Astrocyte of the hippocampus (primary cell): ENCODE measurements around the gene SLC4A11.
"Not testable (repeated sequence)": the region's sequence is repeated elsewhere in the genome, so short reads cannot be mapped to it uniquely, and the experiment has no call there.

ENCODE experiments used
- DNase-seq: peaks from one replicate; pipeline ENCODE4 v3.0.0; 2011; ENCODE audit warnings: low read depth, low spot score

SLC4A11 gene

GRCh38 chr20:3203315-3204123, 35.5 kb downstream of the SLC4A11 start:
- DNase-seq = peak; percentile 41

GRCh38 chr20:3202965-3203314, 36.0 kb downstream of the SLC4A11 start:
- no peak for DNase-seq

- DNase-seq = no peak
Measured at GRCh38 chr20:3199976-3200755, 38.8 kb downstream of the SLC4A11 start.

DNA sequence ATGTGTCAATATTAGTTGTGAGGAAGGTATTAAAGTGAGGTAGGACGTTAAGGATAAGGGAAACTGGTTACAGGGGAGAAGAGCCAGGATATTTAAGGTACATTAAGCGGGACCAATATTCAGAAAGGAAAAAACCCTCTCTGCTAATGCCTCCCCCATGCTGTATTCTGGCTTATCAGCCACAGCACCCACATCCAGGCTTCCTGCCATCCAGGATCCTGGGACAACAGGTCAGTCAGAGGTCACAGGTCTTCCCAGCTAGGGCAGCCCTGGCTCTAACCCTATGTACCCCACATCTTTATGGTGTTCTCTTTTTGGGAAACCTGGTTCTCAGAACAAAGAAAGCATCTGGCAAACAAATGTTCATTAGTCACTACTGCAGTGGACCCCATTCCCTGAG, 39.8 kb downstream of the SLC4A11 start:
- DNase-seq = no peak

GRCh38 chr20:3195590-3196237, 43.3 kb downstream of the SLC4A11 start:
- DNase-seq = no peak

DNA sequence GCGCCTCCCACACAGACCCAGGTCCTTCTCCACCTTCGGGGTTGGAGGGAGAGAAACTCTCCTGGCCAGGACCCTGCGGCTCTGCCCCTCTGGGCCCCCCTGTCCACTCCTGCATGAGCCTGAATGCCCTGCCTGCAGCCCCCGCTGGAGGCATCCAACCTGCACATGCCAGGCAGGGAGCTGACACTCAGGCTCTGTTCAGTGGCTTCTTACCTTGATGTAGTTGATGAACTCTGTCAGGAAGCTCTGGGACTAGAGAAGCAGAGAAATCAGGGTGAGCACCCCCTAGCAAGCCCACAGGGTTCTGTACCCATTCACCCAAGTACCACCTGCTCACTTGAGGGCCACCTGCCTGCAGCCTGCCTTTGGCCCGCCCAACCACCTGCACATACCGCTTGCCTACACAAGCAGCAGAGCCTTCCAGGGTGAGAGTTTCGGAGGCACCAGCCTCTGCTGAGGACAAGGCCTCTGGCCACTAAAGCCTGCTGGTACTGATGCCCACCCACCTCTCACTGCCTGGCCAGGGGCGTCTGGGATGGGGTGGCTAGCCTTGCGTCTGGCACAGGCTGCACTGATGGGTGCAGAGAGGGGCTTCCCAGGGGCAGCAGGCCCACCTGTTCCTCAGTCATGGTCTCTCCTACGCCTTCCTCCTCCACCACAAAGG, 44.2 kb downstream of the SLC4A11 start:
- no peak for DNase-seq

DNA sequence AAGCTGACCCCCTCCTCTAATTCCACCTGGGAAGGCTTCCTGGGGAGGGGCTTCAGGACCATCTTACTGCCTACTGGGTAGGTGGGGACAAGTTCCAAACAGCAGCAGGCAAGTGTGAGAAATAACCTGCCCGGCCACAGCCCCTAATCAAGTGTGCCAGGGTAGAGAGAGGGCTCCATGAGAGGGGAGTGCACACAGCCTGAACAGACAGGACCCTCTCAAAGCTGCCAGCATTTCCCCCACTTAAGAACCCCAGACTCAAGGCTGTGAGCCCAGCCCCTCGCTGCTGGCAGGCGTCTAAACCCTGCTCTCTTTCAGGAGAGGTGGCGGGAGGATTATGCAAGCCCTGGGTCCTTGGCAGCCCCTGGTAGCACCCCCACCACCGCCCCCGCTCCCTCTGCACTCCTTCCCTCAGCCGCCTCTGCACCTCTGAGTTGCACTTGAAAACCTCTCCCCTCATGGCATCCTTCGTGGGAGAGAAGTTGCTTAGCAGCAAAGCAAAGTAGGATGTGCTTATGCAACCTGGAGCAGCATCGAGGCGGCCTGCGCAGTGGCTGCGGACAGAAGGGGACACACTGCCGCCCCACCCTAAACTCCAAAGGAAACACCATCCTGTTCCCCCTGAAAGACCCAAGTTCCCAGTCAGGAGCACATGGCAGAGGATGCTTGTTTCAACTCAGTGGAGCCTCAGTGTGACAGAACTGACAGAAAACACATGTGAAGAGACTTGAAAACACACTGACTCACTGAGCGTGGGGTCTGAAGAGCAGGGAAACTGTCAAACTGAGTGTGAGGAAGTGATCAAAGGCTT, 45.0 kb downstream of the SLC4A11 start:
- DNase-seq = no peak

DNA sequence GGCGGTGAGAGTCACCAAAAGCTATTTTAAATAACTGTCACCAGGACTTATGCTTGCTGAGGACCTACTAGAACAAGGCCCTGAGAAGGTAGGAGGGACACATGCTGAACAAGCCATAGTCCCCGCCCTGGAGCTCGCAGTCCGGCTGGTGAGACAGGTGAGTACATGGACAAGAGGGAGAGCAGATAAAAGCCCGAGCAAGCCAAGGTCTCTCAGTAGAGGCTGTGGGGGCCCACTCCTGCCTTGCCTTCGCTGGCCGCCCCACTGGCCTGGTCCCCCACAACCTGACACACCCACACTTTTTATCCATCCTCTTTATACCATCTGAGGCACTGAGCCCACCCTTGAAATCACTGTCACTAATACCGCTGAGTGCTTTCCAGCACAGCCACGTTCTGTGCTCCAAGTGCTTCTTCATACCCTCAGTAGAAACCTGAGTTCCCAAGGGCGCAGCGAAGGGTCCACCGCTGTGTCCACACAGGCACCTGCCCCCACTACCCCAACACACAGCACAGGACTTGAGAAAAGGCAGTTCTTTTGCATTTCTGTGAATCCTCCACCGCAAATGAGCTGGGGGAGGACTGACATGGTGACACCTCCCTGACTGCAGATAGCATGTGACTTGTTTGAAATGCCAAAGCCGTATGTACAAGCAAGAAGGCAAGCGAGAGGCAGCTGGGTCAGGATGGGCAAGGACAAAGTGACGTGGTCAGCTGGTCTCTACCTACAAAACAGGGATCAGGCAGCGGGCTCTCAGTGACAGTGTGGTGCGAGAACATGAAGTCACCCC, 46.6 kb downstream of the SLC4A11 start:
- DNase-seq = no peak

DNA sequence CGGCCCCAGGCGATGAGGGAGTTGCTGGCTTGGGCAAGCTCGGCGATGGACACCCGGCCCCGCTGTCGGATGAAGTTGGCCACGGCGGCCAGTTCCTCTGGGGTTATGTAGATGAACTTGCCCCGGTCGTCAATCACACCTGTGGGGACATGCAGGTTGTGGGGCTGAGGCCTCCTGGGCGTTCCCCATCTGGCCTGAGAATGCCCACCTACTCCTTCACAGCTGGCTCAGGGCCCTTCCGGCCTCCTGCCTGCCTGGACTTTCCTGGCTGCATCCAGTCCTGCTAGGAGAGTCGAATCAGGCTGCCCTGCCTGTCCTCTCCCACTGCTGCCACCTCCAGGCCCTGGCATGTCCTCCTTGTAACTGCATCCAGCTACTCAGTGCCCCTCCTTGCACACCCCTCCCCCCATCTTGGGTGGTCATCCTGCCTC, 48.3 kb downstream of the SLC4A11 start:
- DNase-seq = no peak

DNA sequence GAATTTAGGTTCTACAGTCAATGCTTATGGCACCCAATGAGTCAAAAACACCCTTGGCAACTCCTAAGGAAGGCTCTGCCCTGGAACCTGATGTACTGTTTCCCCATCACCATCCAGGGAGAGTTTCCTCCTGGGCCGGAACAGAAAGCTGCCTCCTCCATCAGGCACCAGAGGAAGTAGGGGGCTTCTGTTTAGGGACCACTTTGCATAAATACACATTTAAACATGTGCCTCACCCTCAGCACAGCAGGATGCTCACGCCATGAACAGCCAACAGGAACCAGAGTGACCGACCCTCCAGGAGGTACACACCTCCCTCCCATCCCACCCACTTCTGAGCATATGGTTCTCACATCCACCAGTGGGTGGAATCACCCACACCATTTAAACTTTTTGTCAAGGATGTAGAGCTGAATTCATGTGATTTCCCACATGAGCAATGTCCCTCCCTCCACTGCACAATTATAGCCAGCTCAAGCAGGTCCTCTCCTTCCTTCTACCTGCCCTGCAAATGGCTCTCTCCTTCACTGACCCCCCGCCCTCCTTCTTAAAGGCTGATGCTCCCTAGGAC, 49.3 kb downstream of the SLC4A11 start:
- DNase-seq = no peak

- no peak for DNase-seq
Measured at GRCh38 chr20:3188823-3189413, 50.1 kb downstream of the SLC4A11 start.

DNA sequence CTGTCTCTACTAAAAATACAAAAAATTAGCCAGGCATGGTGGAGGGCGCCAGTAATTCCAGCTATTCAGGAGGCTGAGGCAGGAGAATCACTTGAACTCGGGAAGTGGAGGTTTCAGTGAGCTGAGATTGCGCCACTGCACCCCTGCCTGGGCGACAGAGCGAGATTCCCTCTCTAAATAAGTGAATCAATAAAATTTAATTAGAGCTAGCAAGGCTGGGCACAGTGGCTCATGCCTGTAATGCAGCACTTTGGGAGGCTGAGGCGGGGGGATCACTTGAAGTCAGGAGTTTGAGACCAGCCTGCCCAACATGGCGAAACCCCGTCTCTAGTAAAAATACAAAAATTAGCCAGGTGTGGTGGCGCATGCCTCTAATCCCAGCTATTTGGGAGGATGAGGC, 51.1 kb downstream of the SLC4A11 start:
- DNase-seq = not testable (repeated sequence)

DNA sequence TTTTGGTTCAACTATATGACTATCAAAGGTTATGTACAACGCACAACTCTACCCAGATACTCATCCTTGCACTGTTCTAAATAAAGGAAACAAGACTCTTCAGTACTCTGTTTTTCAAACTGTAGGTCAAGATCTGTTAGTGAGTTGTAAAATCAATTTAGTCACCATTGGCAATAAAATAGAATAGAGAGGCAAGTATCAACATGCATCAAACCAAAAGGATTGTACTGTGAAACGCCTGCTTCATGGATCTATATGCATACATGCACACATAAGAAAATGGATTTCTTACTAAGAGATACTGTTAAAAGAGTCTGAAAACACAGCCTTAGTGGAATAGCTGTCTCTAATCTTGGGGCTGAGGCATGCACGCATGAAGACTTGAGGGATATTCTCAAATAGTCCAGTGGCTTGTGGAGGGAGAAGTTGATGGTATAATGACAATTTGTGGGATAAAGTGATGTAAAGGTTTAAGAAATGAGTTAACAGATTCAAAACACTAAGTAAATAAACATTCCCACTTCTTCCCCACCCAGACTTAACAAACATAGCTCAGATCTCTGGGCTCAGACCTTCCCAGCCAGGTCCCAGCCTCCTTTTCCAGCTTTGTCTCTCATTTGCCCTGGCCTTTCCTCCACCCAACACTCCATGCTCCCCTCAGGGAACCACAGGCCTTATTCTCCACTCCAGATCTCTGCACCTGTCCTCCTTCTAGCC, 54.9 kb downstream of the SLC4A11 start:
- DNase-seq = no peak

DNA sequence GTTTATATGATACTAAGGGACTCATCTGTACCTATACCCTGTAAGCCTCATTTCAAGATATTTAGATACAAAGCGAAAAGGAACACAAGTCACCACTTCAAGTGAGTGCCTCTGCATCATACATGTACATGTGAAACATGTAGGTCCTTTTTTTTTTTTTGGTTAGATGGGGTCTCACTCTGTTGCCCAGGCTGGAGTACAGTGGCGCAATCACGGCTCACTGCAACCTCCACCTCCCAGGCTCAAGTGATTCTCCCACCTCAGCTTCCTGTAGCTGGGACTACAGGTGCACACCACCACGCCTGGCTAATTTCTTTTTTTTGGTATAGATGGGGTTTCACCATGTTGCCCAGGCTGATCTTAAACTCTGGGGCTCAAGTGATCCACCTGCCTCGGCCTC, 56.6 kb downstream of the SLC4A11 start:
- DNase-seq = not testable (repeated sequence)

GRCh38 chr20:3181270-3181669, 57.7 kb downstream of the SLC4A11 start:
- no peak for DNase-seq

GRCh38 chr20:3180319-3180718, 58.7 kb downstream of the SLC4A11 start:
- DNase-seq = no peak

DNA sequence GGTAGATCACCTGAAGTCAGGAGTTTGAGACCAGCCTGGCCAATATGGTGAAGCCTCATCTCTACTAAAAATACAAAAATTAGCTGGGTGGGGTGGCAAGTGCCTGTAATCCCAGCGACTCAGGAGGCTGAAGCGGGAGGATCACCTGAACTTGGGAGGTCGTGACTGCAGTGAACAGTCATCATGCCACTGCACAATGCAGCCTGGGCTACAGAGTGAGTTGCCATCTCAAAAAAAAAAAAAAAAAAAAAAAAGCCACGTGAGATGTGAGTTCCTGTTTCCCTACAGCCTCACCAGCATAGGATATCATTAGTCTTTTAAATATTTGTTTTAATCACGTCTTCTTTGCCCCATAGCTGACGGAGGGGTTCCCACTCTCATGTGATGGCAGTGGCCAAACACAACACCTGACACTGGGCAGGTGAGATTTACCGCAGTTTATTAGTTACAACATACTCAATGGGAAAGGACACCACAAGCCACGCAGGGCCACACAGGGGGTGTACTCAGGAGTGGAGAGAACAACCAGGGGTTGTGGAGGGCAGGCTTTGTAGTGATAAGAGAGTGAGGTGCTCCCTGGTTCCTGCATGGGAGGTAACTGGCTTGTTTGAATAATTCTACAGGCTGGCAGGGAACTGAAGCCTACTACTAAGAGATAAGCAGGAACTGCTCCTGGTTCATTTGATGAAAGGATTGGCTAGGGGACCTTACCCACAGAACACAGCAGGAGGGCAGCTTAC, 61.1 kb downstream of the SLC4A11 start:
- no peak for DNase-seq
